MCF 10A (cell line): ENCODE measurements around the gene SPINT4. TPM values are rescaled to one million over a fixed set of nuclear protein-coding genes. Genes with fewer than 3 reads are reported as not detected.
"Not testable (repeated sequence)": the region's sequence is repeated elsewhere in the genome, so short reads cannot be mapped to it uniquely, and the experiment has no call there.

ENCODE experiments used
- BruUV-seq: library from RNA; stranded (reverse); fragments of 400-500 nt; replicated peaks from 2 replicates; lab custom pipeline; 2021; lab: Mats Ljungman, UMichigan
- CTCF ChIA-PET: fragments of 300-600 bp; sonication (Branson Sonifier 250); formaldehyde crosslinking; extraction: SDS; loops from one replicate; lab custom pipeline; 2021; ENCODE audit warnings: antibody characterized with exemption, inconsistent platforms; lab: Yijun Ruan, JAX
- POLR2A ChIA-PET: fragments of 300-600, 350-650 bp; sonication (Branson Sonifier 250); formaldehyde crosslinking; extraction: SDS; loops from one replicate; lab custom pipeline; 2020; ENCODE audit warnings: antibody characterized with exemption, inconsistent platforms; lab: Yijun Ruan, JAX
- DNase-seq: peaks from one replicate; pipeline ENCODE4 v3.0.0-alpha.2; 2018; ENCODE audit not compliant: unreplicated experiment
- H3K27ac Mint-ChIP-seq: one replicate; pipeline ENCODE4 v1.8.0; 2022; ENCODE audit warnings: mild to moderate bottlenecking, low read depth, mixed read lengths; ENCODE audit not compliant: unreplicated experiment
- H3K27me3 Mint-ChIP-seq: one replicate; pipeline ENCODE4 v1.8.0; 2022; ENCODE audit warnings: mixed read lengths; ENCODE audit not compliant: insufficient read depth, unreplicated experiment
- H3K36me3 Mint-ChIP-seq: one replicate; pipeline ENCODE4 v1.8.0; 2022; ENCODE audit warnings: mild to moderate bottlenecking, moderate library complexity, mixed read lengths; ENCODE audit not compliant: insufficient read depth, unreplicated experiment
- H3K4me1 Mint-ChIP-seq: one replicate; pipeline ENCODE4 v1.8.0; 2022; ENCODE audit warnings: mixed read lengths; ENCODE audit not compliant: insufficient read depth, unreplicated experiment
- H3K4me3 Mint-ChIP-seq: one replicate; pipeline ENCODE4 v1.8.0; 2022; ENCODE audit warnings: mild to moderate bottlenecking, moderate library complexity, mixed read lengths; ENCODE audit not compliant: unreplicated experiment
- H3K9me3 Mint-ChIP-seq: one replicate; pipeline ENCODE4 v1.8.0; 2022; ENCODE audit warnings: mixed read lengths; ENCODE audit not compliant: unreplicated experiment
- CTCF ChIP-seq: fragments of 200-600 bp; IDR thresholded peaks from one replicate; pipeline ENCODE4 v1.8.0; 2022; ENCODE audit warnings: antibody characterized with exemption, mild to moderate bottlenecking; ENCODE audit not compliant: unreplicated experiment
- intact Hi-C: fragments of 100-400 bp; cut with micrococcal nuclease; formaldehyde crosslinking; loops from 2 replicates; pipeline ENCODE4 v1.14.1; 2022
- total RNA-seq: library from RNA; stranded (reverse); gene quantifications from 2 replicates; pipeline ENCODE4 v1.2.3, GENCODE V29; 2022

Gene SPINT4
- total RNA-seq, 1 experiment from 2014 or later, result not detected

GRCh38 chr20:45752746-45753145 lies 30.6 kb downstream of the SPINT4 start:
- no TSS peak for BruUV-seq

GRCh38 chr20:45758096-45758495 lies 35.9 kb downstream of the SPINT4 start:
- Mint-ChIP-seq H3K27me3 (no peaks in the 10 kb centered on the region), H3K27ac (no peak overlapping the region), H3K4me3 (no peak overlapping the region), H3K9me3 (no peaks in the 10 kb centered on the region), H3K4me1 (no peaks in the 10 kb centered on the region), H3K36me3 (no peaks in the 10 kb centered on the region)
- BruUV-seq, result no TSS peak
- CTCF ChIA-PET, result interaction anchor here (0.7 to 0.9 kb wide), 2 partner anchors 13 to 16 kb away, joined by 3 to 4 read pairs; no protein-coding TSS in a partner anchor
- intact Hi-C loops, result no loop called here
- POLR2A ChIA-PET, result interaction anchor here (0.7 kb wide), 1 partner anchor 22 kb away, joined by 3 read pairs; no protein-coding TSS in a partner anchor
- no peak for TF ChIP-seq CTCF
- no peak for DNase-seq

More at GRCh38 chr20:45752746-45753145, 30.6 kb downstream of the SPINT4 start:
- POLR2A ChIA-PET, result no interaction called here
- Mint-ChIP-seq H3K27me3 (peaks cover 32% of the 10 kb centered on the region), H3K4me1 (no peaks in the 10 kb centered on the region), H3K36me3 (no peaks in the 10 kb centered on the region), H3K4me3 (no peak overlapping the region), H3K9me3 (no peaks in the 10 kb centered on the region), H3K27ac (no peak overlapping the region)
- DNase-seq, result no peak
- intact Hi-C loops, result no loop called here
- TF ChIP-seq CTCF, result no peak
- CTCF ChIA-PET, result no interaction called here

- H3K9me3 Mint-ChIP-seq, H3K36me3 Mint-ChIP-seq, H3K27me3 Mint-ChIP-seq, intact Hi-C loops, BruUV-seq, DNase-seq, H3K27ac Mint-ChIP-seq, CTCF ChIA-PET, H3K4me3 Mint-ChIP-seq, H3K4me1 Mint-ChIP-seq, POLR2A ChIA-PET: not testable (repeated sequence)
These were observed 37.8 kb downstream of the SPINT4 start for GRCh38 chr20:45759921-45760320.

- POLR2A ChIA-PET, intact Hi-C loops, H3K4me1 Mint-ChIP-seq, H3K27ac Mint-ChIP-seq, DNase-seq, H3K4me3 Mint-ChIP-seq, H3K9me3 Mint-ChIP-seq, H3K36me3 Mint-ChIP-seq, H3K27me3 Mint-ChIP-seq, BruUV-seq: not testable (repeated sequence)
- CTCF ChIA-PET, result interaction anchor here (0.8 kb wide), 1 partner anchor 132 kb away, joined by 4 read pairs; the partner anchor contains the start of gene WFDC10A
These were observed 39.8 kb downstream of the SPINT4 start for GRCh38 chr20:45761966-45762365.

GRCh38 chr20:45764618-45765282 lies 42.6 kb downstream of the SPINT4 start:
- H3K27ac Mint-ChIP-seq, H3K9me3 Mint-ChIP-seq, BruUV-seq, intact Hi-C loops, H3K27me3 Mint-ChIP-seq, H3K4me1 Mint-ChIP-seq, H3K36me3 Mint-ChIP-seq, H3K4me3 Mint-ChIP-seq, DNase-seq: not testable (repeated sequence)
- POLR2A ChIA-PET, result interaction anchor here (0.7 kb wide), 1 partner anchor 681 kb away, joined by 3 read pairs; no protein-coding TSS in a partner anchor
- CTCF ChIA-PET, result interaction anchor here (0.6 to 1.3 kb wide), 5 partner anchors 228 to 446 kb away, joined by 3 to 7 read pairs (median 3); no protein-coding TSS in a partner anchor
